ENCODE data around the gene G6PC1.

- TF ChIP-seq YY1 (IDR thresholded peaks at IDR 0.05; ENCODE audit: low read depth) (no peak), MAX (IDR thresholded peaks at IDR 0.05) (no peak), CREB1 (IDR thresholded peaks at IDR 0.05; ENCODE audit: low read depth) (no peak), TAF1 (IDR thresholded peaks at IDR 0.05; ENCODE audit: low read depth) (no peak), RAD21 (IDR thresholded peaks at IDR 0.05; ENCODE audit: low read depth) (no peak)
Observed at GRCh38 chr17:42872251-42872965, 28.2 kb upstream of the G6PC1 start.

All from Ishikawa (cell line).